Nephron progenitor cell (in vitro differentiated cells): ENCODE data around the gene MTG1.

Source experiments
- DNase-seq: peaks from one replicate; pipeline ENCODE4 v3.0.0; 2021
- H3K27ac Mint-ChIP-seq: 2 replicates; pipeline ENCODE4 v1.8.0; 2021; ENCODE audit warnings: mild to moderate bottlenecking, moderate library complexity, mixed read lengths
- H3K27me3 Mint-ChIP-seq: 2 replicates; pipeline ENCODE4 v1.8.0; 2021; ENCODE audit warnings: mild to moderate bottlenecking, low read depth, mixed read lengths; ENCODE audit not compliant: poor library complexity
- H3K36me3 Mint-ChIP-seq: 2 replicates; pipeline ENCODE4 v1.8.0; 2021; ENCODE audit warnings: low read depth, mixed read lengths
- H3K4me1 Mint-ChIP-seq: 2 replicates; pipeline ENCODE4 v1.8.0; 2021; ENCODE audit warnings: mixed read lengths
- H3K4me3 Mint-ChIP-seq: 2 replicates; pipeline ENCODE4 v1.8.0; 2021; ENCODE audit warnings: mild to moderate bottlenecking, moderate library complexity, mixed read lengths
- H3K9me3 Mint-ChIP-seq: 2 replicates; pipeline ENCODE4 v1.8.0; 2021; ENCODE audit warnings: mild to moderate bottlenecking, moderate library complexity, mixed read lengths
- TF ChIP-seq, protein P1 (sequence below): fragments of 200-600 bp; sonication (generic); IDR thresholded peaks from 2 replicates; pipeline ENCODE4 v1.5.0; 2021; ENCODE audit warnings: antibody characterized with exemption

MTG1 gene

DNA sequence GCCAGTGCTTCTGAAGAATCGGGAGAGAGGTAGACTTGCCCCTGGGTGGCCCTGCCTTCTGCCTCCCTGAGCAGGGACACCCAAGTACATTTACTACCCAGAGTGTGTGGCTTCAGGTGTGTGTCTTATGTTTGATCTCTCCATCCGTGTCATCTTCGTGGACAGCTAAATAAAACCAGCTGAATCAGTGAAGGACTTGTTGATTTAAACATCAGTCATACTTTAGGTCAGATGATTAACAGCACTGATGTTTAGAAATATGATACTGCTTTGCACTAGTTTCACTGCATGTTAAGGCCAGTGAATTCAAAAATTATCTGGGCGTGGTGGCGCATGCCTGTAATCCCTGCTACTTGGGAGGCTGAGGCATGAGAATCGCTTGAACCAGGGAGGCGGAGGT, 4.0 kb downstream of the MTG1 start:
- Mint-ChIP-seq H3K36me3 (peaks cover 66% of the 10 kb centered on the region), H3K4me3 (no peak overlapping the region), H3K9me3 (no peaks in the 10 kb centered on the region), H3K27me3 (peaks cover 2% of the 10 kb centered on the region), H3K27ac (no peak overlapping the region), H3K4me1 (peaks cover 26% of the 10 kb centered on the region)
- DNase-seq, result no peak
- TF ChIP-seq, protein P1, sequence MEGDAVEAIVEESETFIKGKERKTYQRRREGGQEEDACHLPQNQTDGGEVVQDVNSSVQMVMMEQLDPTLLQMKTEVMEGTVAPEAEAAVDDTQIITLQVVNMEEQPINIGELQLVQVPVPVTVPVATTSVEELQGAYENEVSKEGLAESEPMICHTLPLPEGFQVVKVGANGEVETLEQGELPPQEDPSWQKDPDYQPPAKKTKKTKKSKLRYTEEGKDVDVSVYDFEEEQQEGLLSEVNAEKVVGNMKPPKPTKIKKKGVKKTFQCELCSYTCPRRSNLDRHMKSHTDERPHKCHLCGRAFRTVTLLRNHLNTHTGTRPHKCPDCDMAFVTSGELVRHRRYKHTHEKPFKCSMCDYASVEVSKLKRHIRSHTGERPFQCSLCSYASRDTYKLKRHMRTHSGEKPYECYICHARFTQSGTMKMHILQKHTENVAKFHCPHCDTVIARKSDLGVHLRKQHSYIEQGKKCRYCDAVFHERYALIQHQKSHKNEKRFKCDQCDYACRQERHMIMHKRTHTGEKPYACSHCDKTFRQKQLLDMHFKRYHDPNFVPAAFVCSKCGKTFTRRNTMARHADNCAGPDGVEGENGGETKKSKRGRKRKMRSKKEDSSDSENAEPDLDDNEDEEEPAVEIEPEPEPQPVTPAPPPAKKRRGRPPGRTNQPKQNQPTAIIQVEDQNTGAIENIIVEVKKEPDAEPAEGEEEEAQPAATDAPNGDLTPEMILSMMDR, result no peak

DNA sequence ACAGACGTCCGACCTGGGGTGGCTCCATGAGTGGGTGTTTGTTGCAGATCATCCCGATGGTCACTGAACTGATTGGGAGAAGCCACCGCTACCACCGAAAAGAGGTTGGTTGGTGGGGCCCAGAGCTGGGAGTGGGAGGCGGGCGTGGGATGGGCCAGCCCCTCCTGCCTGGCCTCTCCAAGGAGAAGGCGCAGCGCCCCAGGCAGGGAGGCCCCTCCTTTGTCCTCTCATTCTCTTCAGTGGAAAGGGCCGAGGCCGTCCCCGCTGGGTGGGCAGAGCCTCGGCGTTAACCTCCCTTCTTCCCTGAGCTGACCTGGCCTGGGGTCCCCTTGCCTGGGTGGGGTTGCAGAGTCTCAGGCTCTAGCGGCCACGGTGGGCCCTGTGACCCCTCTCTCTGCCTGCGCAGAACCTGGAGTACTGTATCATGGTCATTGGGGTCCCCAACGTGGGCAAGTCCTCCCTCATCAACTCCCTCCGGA, 5.2 kb downstream of the MTG1 start:
- no peak for DNase-seq
- peaks cover 77% of the 10 kb centered on the region for H3K36me3 Mint-ChIP-seq

GRCh38 chr10:133400624-133401424, 6.9 kb downstream of the MTG1 start:
- Mint-ChIP-seq H3K9me3 (no peaks in the 10 kb centered on the region), H3K36me3 (peaks cover 89% of the 10 kb centered on the region), H3K27ac (peak overlapping the region; percentile 93), H3K4me1 (peaks cover 13% of the 10 kb centered on the region), H3K27me3 (peaks cover 2% of the 10 kb centered on the region), H3K4me3 (no peak overlapping the region)
- no peak for DNase-seq
- TF ChIP-seq, protein P1, result no peak

More for the DNA sequence above, 5.2 kb downstream of the MTG1 start:
- Mint-ChIP-seq H3K4me1 (peaks cover 26% of the 10 kb centered on the region), H3K27me3 (peaks cover 2% of the 10 kb centered on the region), H3K9me3 (no peaks in the 10 kb centered on the region), H3K4me3 (no peak overlapping the region), H3K27ac (no peak overlapping the region)
- TF ChIP-seq, protein P1, result no peak

- Mint-ChIP-seq H3K9me3 (peaks cover under 1% of the 10 kb centered on the region), H3K27ac (peak overlapping the region; percentile 93), H3K36me3 (peaks cover 93% of the 10 kb centered on the region), H3K27me3 (peaks cover 2% of the 10 kb centered on the region), H3K4me1 (peaks cover 11% of the 10 kb centered on the region), H3K4me3 (no peak overlapping the region)
- no peak for DNase-seq
- TF ChIP-seq, protein P1, result no peak
Observed at GRCh38 chr10:133401500-133401899, 7.5 kb downstream of the MTG1 start.

DNA sequence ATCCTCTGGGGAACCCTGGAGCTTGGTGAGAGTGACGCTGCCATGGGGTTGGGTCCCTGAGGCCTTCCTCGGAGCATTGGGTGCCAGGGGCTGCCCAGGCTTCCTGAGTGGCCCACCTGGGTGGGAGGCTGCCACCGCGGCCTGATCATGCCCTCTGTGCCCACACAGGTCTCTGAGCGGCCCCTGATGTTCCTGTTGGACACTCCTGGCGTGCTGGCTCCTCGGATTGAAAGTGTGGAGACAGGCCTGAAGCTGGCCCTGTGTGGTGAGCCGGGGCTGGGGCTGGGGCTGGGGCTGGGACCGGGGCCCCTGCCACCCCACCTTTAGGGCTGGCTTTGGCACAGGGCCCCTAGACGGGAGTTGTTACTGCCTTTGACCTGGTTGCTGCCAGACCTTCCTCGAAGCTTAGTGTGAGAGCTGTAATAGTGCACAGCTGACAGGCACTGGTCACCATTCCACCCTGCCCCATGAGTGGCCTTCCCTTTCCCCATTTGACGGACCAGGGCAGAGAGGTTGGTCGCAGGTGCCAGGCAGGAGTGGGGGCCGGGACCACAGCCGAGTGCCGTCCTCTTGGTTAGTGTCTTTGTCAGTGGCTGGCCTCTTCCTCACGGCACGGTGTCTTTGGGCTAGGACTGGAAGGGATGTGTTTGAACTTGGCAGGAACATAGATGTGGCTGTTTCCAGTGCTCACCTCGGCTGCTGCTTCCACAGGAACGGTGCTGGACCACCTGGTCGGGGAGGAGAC, 8.2 kb downstream of the MTG1 start:
- Mint-ChIP-seq H3K27me3 (peaks cover 3% of the 10 kb centered on the region), H3K9me3 (peaks cover 7% of the 10 kb centered on the region), H3K36me3 (peaks cover 93% of the 10 kb centered on the region), H3K27ac (no peak overlapping the region), H3K4me1 (peaks cover 4% of the 10 kb centered on the region), H3K4me3 (no peak overlapping the region)
- TF ChIP-seq, protein P1, result no peak
- no peak for DNase-seq
